ENCODE results near the gene TOX4. TPM values are rescaled to one million over a fixed set of nuclear protein-coding genes. Genes with fewer than 3 reads are reported as not detected.
A peak's percentile ranks its signal among the peaks of the same experiment; 100 is the strongest.
"Not testable (repeated sequence)": the region's sequence is repeated elsewhere in the genome, so short reads cannot be mapped to it uniquely, and the experiment has no call there.

The TOX4 gene
- total RNA-seq: 75.9 and 82.8 TPM in 2 replicates

GRCh38 chr14:21476925-21477681 lies at the start of gene TOX4, which contains the start of gene RAB2B:
TSS of gene TOX4 (plus strand) at chr14:21477195. CDS start at chr14:21477279, 84 bp downstream.
TSS of gene RAB2B (minus strand) at chr14:21476959. CDS start at chr14:21476872, 87 bp downstream.
- peak within 1 kb of the TSS; percentile 99 for H3K4me3 Mint-ChIP-seq
- peak within 1 kb of the TSS; percentile 99 for H3K27ac Mint-ChIP-seq
- no peaks in the 10 kb centered on the region for H3K27me3 Mint-ChIP-seq
- H3K4me1 Mint-ChIP-seq: peaks cover 23% of the 10 kb centered on the region
- intact Hi-C loops (cut with micrococcal nuclease): loop anchor here (1.0 kb wide), 7 partner anchors 21 to 213 kb away; partner anchors contain the start of genes CHD8, METTL3 and SUPT16H
- H3K9me3 Mint-ChIP-seq: no peaks in the 10 kb centered on the region
- peaks cover 28% of the 10 kb centered on the region for H3K36me3 Mint-ChIP-seq (ENCODE audit: low read depth)
- peak; percentile 99 for DNase-seq

- intact Hi-C loops (cut with micrococcal nuclease): no loop called here
- H3K36me3 Mint-ChIP-seq (ENCODE audit: low read depth): peaks cover 69% of the 10 kb centered on the region
- no peak overlapping the region for H3K27ac Mint-ChIP-seq
- H3K4me1 Mint-ChIP-seq: peaks cover 7% of the 10 kb centered on the region
- no peak for DNase-seq
- no peaks in the 10 kb centered on the region for H3K9me3 Mint-ChIP-seq
- no peaks in the 10 kb centered on the region for H3K27me3 Mint-ChIP-seq
- H3K4me3 Mint-ChIP-seq: no peak overlapping the region
Observed at GRCh38 chr14:21428930-21429329, 48.1 kb upstream of the TOX4 start.

- Mint-ChIP-seq H3K4me1 (peaks cover 22% of the 10 kb centered on the region), H3K9me3 (no peaks in the 10 kb centered on the region), H3K36me3 (ENCODE audit: low read depth) (peaks cover 63% of the 10 kb centered on the region), H3K27ac (no peak overlapping the region), H3K4me3 (no peak overlapping the region), H3K27me3 (no peaks in the 10 kb centered on the region)
- intact Hi-C loops (cut with micrococcal nuclease): no loop called here
- no peak for DNase-seq
Observed at GRCh38 chr14:21431126-21431525, 45.9 kb upstream of the TOX4 start.

GRCh38 chr14:21436567-21437062 lies 40.4 kb upstream of the TOX4 start:
- peaks cover 27% of the 10 kb centered on the region for H3K36me3 Mint-ChIP-seq (ENCODE audit: low read depth)
- peak overlapping the region; percentile 77 for H3K27ac Mint-ChIP-seq
- H3K27me3 Mint-ChIP-seq: no peaks in the 10 kb centered on the region
- no peak for DNase-seq
- H3K4me3 Mint-ChIP-seq: peak overlapping the region; percentile 90
- intact Hi-C loops (cut with micrococcal nuclease): loop anchor here (1.0 kb wide), 4 partner anchors 20 to 52 kb away; partner anchors contain the start of genes CHD8, SUPT16H and TOX4
- no peaks in the 10 kb centered on the region for H3K9me3 Mint-ChIP-seq
- peaks cover 49% of the 10 kb centered on the region for H3K4me1 Mint-ChIP-seq

- intact Hi-C loops (cut with micrococcal nuclease): loop anchor here (1.0 kb wide), 4 partner anchors 19 to 53 kb away; partner anchors contain the start of genes CHD8, SUPT16H and TOX4
- Mint-ChIP-seq H3K36me3 (ENCODE audit: low read depth) (peaks cover 27% of the 10 kb centered on the region), H3K27ac (peak overlapping the region; percentile 77), H3K4me3 (peak overlapping the region; percentile 90), H3K4me1 (peaks cover 50% of the 10 kb centered on the region), H3K9me3 (no peaks in the 10 kb centered on the region), H3K27me3 (no peaks in the 10 kb centered on the region)
- DNase-seq: peak; percentile 100
Observed at GRCh38 chr14:21437063-21437901, 39.7 kb upstream of the TOX4 start.

GRCh38 chr14:21440859-21441258 lies 36.1 kb upstream of the TOX4 start:
- no peak overlapping the region for H3K4me3 Mint-ChIP-seq
- intact Hi-C loops (cut with micrococcal nuclease): no loop called here
- H3K36me3 Mint-ChIP-seq (ENCODE audit: low read depth): peaks cover 14% of the 10 kb centered on the region
- no peak overlapping the region for H3K27ac Mint-ChIP-seq
- peaks cover 36% of the 10 kb centered on the region for H3K4me1 Mint-ChIP-seq
- no peaks in the 10 kb centered on the region for H3K27me3 Mint-ChIP-seq
- no peak for DNase-seq
- H3K9me3 Mint-ChIP-seq: no peaks in the 10 kb centered on the region

GRCh38 chr14:21442657-21443056 lies 34.3 kb upstream of the TOX4 start:
- DNase-seq; H3K9me3 Mint-ChIP-seq; H3K27ac Mint-ChIP-seq; intact Hi-C loops (cut with micrococcal nuclease); H3K27me3 Mint-ChIP-seq; H3K4me3 Mint-ChIP-seq: not testable (repeated sequence)
- peaks cover 20% of the 10 kb centered on the region for H3K36me3 Mint-ChIP-seq (ENCODE audit: low read depth)
- peaks cover 32% of the 10 kb centered on the region for H3K4me1 Mint-ChIP-seq

GRCh38 chr14:21449899-21450216 lies 27.1 kb upstream of the TOX4 start:
- Mint-ChIP-seq H3K4me3 (peak overlapping the region; percentile 59), H3K27ac (peak overlapping the region; percentile 84), H3K4me1 (peaks cover 44% of the 10 kb centered on the region), H3K36me3 (ENCODE audit: low read depth) (peaks cover 37% of the 10 kb centered on the region), H3K9me3 (no peaks in the 10 kb centered on the region), H3K27me3 (no peaks in the 10 kb centered on the region)
- intact Hi-C loops (cut with micrococcal nuclease): loop anchor here (1.0 to 10.0 kb wide), 2 partner anchors 36 to 345 kb away; partner anchors contain the start of gene TMEM253
- no peak for DNase-seq

GRCh38 chr14:21454843-21455544 lies 22.0 kb upstream of the TOX4 start:
- intact Hi-C loops (cut with micrococcal nuclease): loop anchor here (10.0 kb wide), 1 partner anchor 350 kb away; the partner anchor contains the start of gene TMEM253
- DNase-seq: peak; percentile 68
- peak overlapping the region; percentile 97 for H3K27ac Mint-ChIP-seq
- peaks cover 31% of the 10 kb centered on the region for H3K4me1 Mint-ChIP-seq
- H3K36me3 Mint-ChIP-seq (ENCODE audit: low read depth): peaks cover 32% of the 10 kb centered on the region
- H3K4me3 Mint-ChIP-seq: peak overlapping the region; percentile 95
- H3K9me3 Mint-ChIP-seq: no peaks in the 10 kb centered on the region
- no peaks in the 10 kb centered on the region for H3K27me3 Mint-ChIP-seq

GRCh38 chr14:21455592-21455911 lies 21.4 kb upstream of the TOX4 start:
- intact Hi-C loops (cut with micrococcal nuclease): loop anchor here (10.0 kb wide), 1 partner anchor 351 kb away; the partner anchor contains the start of gene TMEM253
- H3K4me1 Mint-ChIP-seq: peaks cover 26% of the 10 kb centered on the region

GRCh38 chr14:21455912-21456667 lies 20.9 kb upstream of the TOX4 start, which contains the start of gene CHD8:
TSS of gene CHD8 (minus strand) at chr14:21456123. CDS start at chr14:21431643, 24,480 bp downstream.
- peaks cover 26% of the 10 kb centered on the region for H3K4me1 Mint-ChIP-seq
- peaks cover 36% of the 10 kb centered on the region for H3K36me3 Mint-ChIP-seq (ENCODE audit: low read depth)
- H3K4me3 Mint-ChIP-seq: peak within 1 kb of the TSS; percentile 95
- H3K27ac Mint-ChIP-seq: peak within 1 kb of the TSS; percentile 97
- intact Hi-C loops (cut with micrococcal nuclease): loop anchor here (1.0 to 10.0 kb wide), 9 partner anchors 19 to 351 kb away; partner anchors contain the start of genes HNRNPC, METTL3, SALL2 and SUPT16H
- H3K27me3 Mint-ChIP-seq: no peaks in the 10 kb centered on the region
- no peaks in the 10 kb centered on the region for H3K9me3 Mint-ChIP-seq
- DNase-seq: peak; percentile 100

More at GRCh38 chr14:21455592-21455911, 21.4 kb upstream of the TOX4 start:
- Mint-ChIP-seq H3K9me3 (no peaks in the 10 kb centered on the region), H3K4me3 (peak overlapping the region; percentile 95), H3K36me3 (ENCODE audit: low read depth) (peaks cover 31% of the 10 kb centered on the region), H3K27ac (peak overlapping the region; percentile 97), H3K27me3 (no peaks in the 10 kb centered on the region)
- no peak for DNase-seq

GRCh38 chr14:21467616-21468015 lies 9.4 kb upstream of the TOX4 start:
- peaks cover 4% of the 10 kb centered on the region for H3K4me1 Mint-ChIP-seq
- no peak overlapping the region for H3K27ac Mint-ChIP-seq
- H3K36me3 Mint-ChIP-seq (ENCODE audit: low read depth): peaks cover 34% of the 10 kb centered on the region
- H3K9me3 Mint-ChIP-seq: no peaks in the 10 kb centered on the region
- no peaks in the 10 kb centered on the region for H3K27me3 Mint-ChIP-seq
- no peak overlapping the region for H3K4me3 Mint-ChIP-seq
- intact Hi-C loops (cut with micrococcal nuclease): no loop called here
- no peak for DNase-seq

All from activated CD4-positive, alpha-beta T cell treated with anti-CD3 and anti-CD28 coated beads, Interleukin-2, amount 10 ng/mL, durations not matched to agents 24 days and 14 days (primary cell).